CD14-positive monocyte (primary cell): ENCODE results near the gene HSPA1L. TPM values are rescaled to one million over a fixed set of nuclear protein-coding genes. Genes with fewer than 3 reads are reported as not detected.

Source experiments
- DNase-seq, 3 donors: peaks; one replicate each; pipeline ENCODE4 v3.0.0-alpha.2; 2011 to 2022
- H2AFZ ChIP-seq: 2 replicates; pipeline ENCODE4 v1.6.0; 2012; ENCODE audit warnings: mild to moderate bottlenecking, low read depth, low read length, inconsistent platforms; ENCODE audit not compliant: insufficient read depth, poor library complexity, severe bottlenecking
- H3K27ac ChIP-seq, 2 donors: 1 replicate in 1 of 2; 2 replicates in 1 of 2; pipeline ENCODE4 v1.5.1; 2012 to 2013; ENCODE audit warnings: low read length in 2 of 2, control low read depth in 1 of 2, inconsistent platforms in 1 of 2, low read depth in 1 of 2, mild to moderate bottlenecking in 1 of 2
- H3K27me3 ChIP-seq, 2 donors: one replicate each; pipeline versions ENCODE4 v1.6.0 to v1.6.1; 2011 to 2013; ENCODE audit warnings: low read length in 2 of 2; ENCODE audit not compliant: control insufficient read depth in 2 of 2, insufficient read depth in 2 of 2
- H3K36me3 ChIP-seq, 2 donors: replicated peaks in 1 of 2; 1 replicate in 1 of 2; 2 replicates in 1 of 2; pipeline versions ENCODE4 v1.5.1 to v1.6.1; 2012 to 2013; ENCODE audit warnings: low read length in 2 of 2, control low read depth in 1 of 2, inconsistent platforms in 1 of 2, mild to moderate bottlenecking in 1 of 2; ENCODE audit not compliant: insufficient read depth in 2 of 2, control insufficient read depth in 1 of 2
- H3K4me1 ChIP-seq, 2 donors: 1 replicate in 1 of 2; 2 replicates in 1 of 2; pipeline versions ENCODE4 v1.5.1 to v1.6.1; 2012 to 2013; ENCODE audit warnings: low read length in 2 of 2, control low read depth in 1 of 2, inconsistent platforms in 1 of 2, mild to moderate bottlenecking in 1 of 2, moderate library complexity in 1 of 2; ENCODE audit not compliant: insufficient read depth in 2 of 2, control insufficient read depth in 1 of 2
- H3K4me2 ChIP-seq: replicated peaks from 2 replicates; pipeline ENCODE3; 2012; ENCODE audit warnings: low read length, moderate library complexity, mild to moderate bottlenecking; ENCODE audit not compliant: poor library complexity, severe bottlenecking; ENCODE audit errors: extremely low read depth
- H3K4me3 ChIP-seq, 3 experiments: fragments of 200-600 bp in 1 of 3; sonication (generic) in 1 of 3; replicated peaks in 1 of 3; 1 replicate in 2 of 3; 2 replicates in 1 of 3; pipeline ENCODE4 v1.5.1; 2011 to 2013; ENCODE audit warnings: low read length in 3 of 3, mild to moderate bottlenecking in 3 of 3, control low read depth in 2 of 3, low read depth in 2 of 3, inconsistent platforms in 1 of 3, moderate library complexity in 1 of 3
- H3K79me2 ChIP-seq: 2 replicates; pipeline ENCODE4 v1.6.0; 2012; ENCODE audit warnings: mild to moderate bottlenecking, control low read depth, inconsistent platforms, low read length, moderate library complexity; ENCODE audit not compliant: insufficient read depth
- H3K9ac ChIP-seq: 2 replicates; pipeline ENCODE4 v1.6.0; 2017; ENCODE audit warnings: low read length, mild to moderate bottlenecking; ENCODE audit not compliant: insufficient read depth, poor library complexity, severe bottlenecking
- H3K9me3 ChIP-seq, 2 donors: replicated peaks in 1 of 2; 1 replicate in 1 of 2; 2 replicates in 1 of 2; pipeline versions ENCODE4 v1.5.1 to v1.6.1; 2012 to 2013; ENCODE audit warnings: low read length in 2 of 2, control low read depth in 1 of 2; ENCODE audit not compliant: control insufficient read depth in 1 of 2, insufficient read depth in 1 of 2
- H4K20me1 ChIP-seq: 2 replicates; pipeline ENCODE4 v1.6.0; 2012; ENCODE audit warnings: mild to moderate bottlenecking, low read length, control low read depth, moderate library complexity; ENCODE audit not compliant: insufficient read depth
- H3K27ac Mint-ChIP-seq, 7 donors: one replicate each; pipeline ENCODE4 v1.8.0; 2020; ENCODE audit warnings: mild to moderate bottlenecking in 7 of 7, mixed read lengths in 7 of 7, moderate library complexity in 6 of 7, inconsistent platforms in 2 of 7
- H3K27me3 Mint-ChIP-seq, 3 donors: one replicate each; pipeline ENCODE4 v1.8.0; 2021 to 2022; ENCODE audit warnings: low read depth in 3 of 3, mild to moderate bottlenecking in 3 of 3, mixed read lengths in 3 of 3, moderate library complexity in 3 of 3, inconsistent platforms in 1 of 3
- H3K36me3 Mint-ChIP-seq, 2 donors: one replicate each; pipeline ENCODE4 v1.8.0; 2020; ENCODE audit warnings: mixed read lengths in 2 of 2, inconsistent platforms in 1 of 2, mild to moderate bottlenecking in 1 of 2
- H3K4me1 Mint-ChIP-seq: one replicate; pipeline ENCODE4 v1.8.0; 2020; ENCODE audit warnings: mild to moderate bottlenecking, mixed read lengths
- H3K4me3 Mint-ChIP-seq, 2 donors: one replicate each; pipeline ENCODE4 v1.8.0; 2020; ENCODE audit warnings: mild to moderate bottlenecking in 2 of 2, mixed read lengths in 2 of 2, moderate library complexity in 1 of 2
- H3K9me3 Mint-ChIP-seq, 7 donors: one replicate each; pipeline ENCODE4 v1.8.0; 2020 to 2022; ENCODE audit warnings: mixed read lengths in 7 of 7, mild to moderate bottlenecking in 6 of 7, moderate library complexity in 6 of 7, inconsistent platforms in 2 of 7
- WGBS: methylation state at CpG from one replicate; pipeline ENCODE4 v1.1.5; 2013; ENCODE audit warnings: missing lambda C conversion rate; ENCODE audit not compliant: insufficient coverage; 5-methylcytosine and 5-hydroxymethylcytosine counted together
- intact Hi-C, 2 donors: fragments of 100-400 bp; cut with micrococcal nuclease; formaldehyde crosslinking; loops; one replicate each; pipeline versions ENCODE4 v1.15.0 to v1.15.1; 2023
- polyA plus RNA-seq, 3 donors: library from polyadenylated mRNA; depleted of rRNA in 1 of 3; unstranded in 2 of 3; stranded (reverse) in 1 of 3; fragments of 300-500 nt in 2 of 3; fragments of >200 nt in 1 of 3; fragmentation: Illumina TruSeq in 2 of 3; gene quantifications; 1 replicate in 2 of 3; 2 replicates in 1 of 3; pipeline ENCODE4 v1.2.3, GENCODE V29; 2012 to 2021
- TF ChIP-seq, protein P1 (sequence below): fragments of 200-600 bp; IDR thresholded peaks from one replicate; pipeline ENCODE4 v1.8.0; 2022; ENCODE audit warnings: antibody characterized with exemption, mild to moderate bottlenecking

Gene HSPA1L
- polyA plus RNA-seq, 3 donors: 0.53 to 0.72 (median 0.55) TPM

DNA sequence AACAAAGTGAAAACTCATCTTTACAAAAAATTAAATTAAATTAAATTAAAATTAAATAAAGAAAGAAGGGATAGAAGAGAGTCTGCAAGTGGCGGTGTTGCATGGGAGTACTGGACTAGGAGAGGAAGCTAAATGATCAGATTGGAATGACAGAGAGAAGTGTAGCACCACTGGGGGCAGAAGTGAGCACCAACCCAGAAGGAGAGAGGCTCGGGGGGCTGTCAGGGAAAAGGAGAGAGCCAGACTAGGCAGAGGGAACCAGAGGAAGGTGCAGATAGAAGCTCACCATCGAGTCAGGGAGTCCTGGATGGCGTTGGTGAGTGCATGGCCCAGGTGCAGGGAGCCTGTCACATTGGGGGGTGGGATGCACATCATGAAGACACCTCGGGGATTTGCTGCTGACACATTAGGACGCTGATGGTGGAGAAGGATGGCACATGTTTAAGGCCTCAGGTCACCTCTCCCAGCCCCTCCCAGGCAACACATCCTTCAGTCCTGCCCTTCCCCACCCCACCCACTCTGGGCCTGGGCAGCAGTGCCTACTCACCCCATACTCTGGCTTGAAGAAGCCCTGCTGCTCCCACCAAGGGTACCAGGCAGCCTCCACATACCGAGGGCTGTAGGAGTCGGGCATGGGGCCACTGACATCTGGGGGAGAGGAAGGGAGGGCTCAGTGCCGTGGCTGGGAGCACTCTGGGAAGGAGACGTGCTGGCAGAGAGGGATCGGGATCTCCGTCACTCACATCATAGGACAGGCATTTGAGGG lies 23.6 kb downstream of the HSPA1L start:
- peaks cover 12 to 23% of the 10 kb centered on the region in 2 donors for H3K36me3 ChIP-seq
- Mint-ChIP-seq H3K36me3 (peaks cover 19 to 45% of the 10 kb centered on the region in 2 donors), H3K27ac (peak overlapping the region in 4 of 7 donors; percentile 5 to 91 (median 54)), H3K4me3 (no peak overlapping the region), H3K9me3 (no peaks in the 10 kb centered on the region), H3K4me1 (peaks cover 25% of the 10 kb centered on the region), H3K27me3 (no peaks in the 10 kb centered on the region)
- H4K20me1 ChIP-seq: no peaks in the 10 kb centered on the region
- peaks cover 24 to 35% of the 10 kb centered on the region in 2 donors for H3K4me1 ChIP-seq
- peaks cover 23% of the 10 kb centered on the region for H3K79me2 ChIP-seq
- intact Hi-C loops: loop anchor here (5.0 to 10.0 kb wide), 2 partner anchors 44 to 57 kb away; partner anchors contain the start of gene CLIC1 (in 1 of the 2)
- H3K4me3 ChIP-seq: no peak overlapping the region
- H3K27ac ChIP-seq: no peak overlapping the region
- TF ChIP-seq, protein P1, sequence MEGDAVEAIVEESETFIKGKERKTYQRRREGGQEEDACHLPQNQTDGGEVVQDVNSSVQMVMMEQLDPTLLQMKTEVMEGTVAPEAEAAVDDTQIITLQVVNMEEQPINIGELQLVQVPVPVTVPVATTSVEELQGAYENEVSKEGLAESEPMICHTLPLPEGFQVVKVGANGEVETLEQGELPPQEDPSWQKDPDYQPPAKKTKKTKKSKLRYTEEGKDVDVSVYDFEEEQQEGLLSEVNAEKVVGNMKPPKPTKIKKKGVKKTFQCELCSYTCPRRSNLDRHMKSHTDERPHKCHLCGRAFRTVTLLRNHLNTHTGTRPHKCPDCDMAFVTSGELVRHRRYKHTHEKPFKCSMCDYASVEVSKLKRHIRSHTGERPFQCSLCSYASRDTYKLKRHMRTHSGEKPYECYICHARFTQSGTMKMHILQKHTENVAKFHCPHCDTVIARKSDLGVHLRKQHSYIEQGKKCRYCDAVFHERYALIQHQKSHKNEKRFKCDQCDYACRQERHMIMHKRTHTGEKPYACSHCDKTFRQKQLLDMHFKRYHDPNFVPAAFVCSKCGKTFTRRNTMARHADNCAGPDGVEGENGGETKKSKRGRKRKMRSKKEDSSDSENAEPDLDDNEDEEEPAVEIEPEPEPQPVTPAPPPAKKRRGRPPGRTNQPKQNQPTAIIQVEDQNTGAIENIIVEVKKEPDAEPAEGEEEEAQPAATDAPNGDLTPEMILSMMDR: peak; percentile 74
- no peaks in the 10 kb centered on the region for H3K9me3 ChIP-seq
- WGBS: 63% methylated on average over 7 of the region's 12 CpGs
- H3K4me2 ChIP-seq: no peak overlapping the region
- no peaks in the 10 kb centered on the region for H3K27me3 ChIP-seq
- no peak overlapping the region for H2AFZ ChIP-seq
- peak in 2 of 3 donors; percentile 19 for DNase-seq
- H3K9ac ChIP-seq: no peak overlapping the region

DNA sequence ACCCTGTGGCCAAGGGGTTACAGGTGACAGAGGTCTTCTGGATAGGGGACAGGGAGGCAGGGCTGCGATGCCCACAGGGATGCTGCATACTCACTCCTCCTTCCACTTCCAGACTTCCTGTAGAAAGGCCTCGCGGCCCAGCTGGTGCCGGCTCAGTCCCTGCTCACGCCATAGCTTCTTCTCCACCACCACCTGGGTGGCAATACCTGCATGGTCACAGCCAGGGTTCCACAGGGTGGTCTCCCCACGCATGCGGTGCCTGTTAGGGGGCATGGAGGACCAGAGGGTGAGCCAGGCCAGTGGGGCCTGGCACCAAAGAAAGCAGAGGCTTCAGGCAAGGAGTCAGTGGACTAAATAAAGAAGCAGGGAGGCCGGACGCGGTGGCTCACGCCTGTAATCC lies 29.6 kb downstream of the HSPA1L start:
- no peak overlapping the region for H3K27ac Mint-ChIP-seq
- intact Hi-C loops: no loop called here
- peaks cover 38 to 81% of the 10 kb centered on the region in 2 donors for H3K36me3 Mint-ChIP-seq
- Histone ChIP-seq H4K20me1 (no peaks in the 10 kb centered on the region), H3K79me2 (no peaks in the 10 kb centered on the region), H3K27ac (no peak overlapping the region), H3K9me3 (no peaks in the 10 kb centered on the region), H3K4me3 (no peak overlapping the region), H3K9ac (no peak overlapping the region), H3K27me3 (no peaks in the 10 kb centered on the region), H3K36me3 (peaks cover 49 to 68% of the 10 kb centered on the region in 2 donors), H3K4me1 (peaks cover 0 to 2% of the 10 kb centered on the region in 2 donors), H2AFZ (no peak overlapping the region), H3K4me2 (no peak overlapping the region)
- 99% methylated on average over 6 of the region's 11 CpGs for WGBS
- H3K4me1 Mint-ChIP-seq: peaks cover under 1% of the 10 kb centered on the region
- H3K9me3 Mint-ChIP-seq: no peaks in the 10 kb centered on the region
- DNase-seq: no peak
- H3K27me3 Mint-ChIP-seq: peaks cover 0 to 3% (median 0%) of the 10 kb centered on the region in 3 donors
- TF ChIP-seq, protein P1: no peak
- no peak overlapping the region for H3K4me3 Mint-ChIP-seq
